IPS-20b (cell line): ENCODE results near the gene NSF.
"Not testable (repeated sequence)": the region's sequence is repeated elsewhere in the genome, so short reads cannot be mapped to it uniquely, and the experiment has no call there.

Experiments used
- H3K27ac ChIP-seq: one replicate; pipeline ENCODE4 v1.5.1; 2013; ENCODE audit warnings: low read length
- H3K27me3 ChIP-seq: 2 replicates; pipeline ENCODE4 v1.6.1; 2013; ENCODE audit warnings: mild to moderate bottlenecking, low read length, inconsistent platforms; ENCODE audit not compliant: insufficient read depth
- H3K36me3 ChIP-seq: 2 replicates; pipeline ENCODE4 v1.6.1; 2013; ENCODE audit warnings: low read depth, mild to moderate bottlenecking, inconsistent platforms, low read length, moderate library complexity; ENCODE audit not compliant: insufficient read depth
- H3K4me1 ChIP-seq: 2 replicates; pipeline ENCODE4 v1.6.1; 2013; ENCODE audit warnings: mild to moderate bottlenecking, control low read depth, inconsistent platforms, low read length, moderate library complexity; ENCODE audit not compliant: insufficient read depth
- H3K4me3 ChIP-seq: 2 replicates; pipeline ENCODE4 v1.5.1; 2013; ENCODE audit warnings: mild to moderate bottlenecking, low read length, inconsistent platforms
- H3K9ac ChIP-seq: 2 replicates; pipeline ENCODE4 v1.6.1; 2013; ENCODE audit warnings: low read depth, mild to moderate bottlenecking, inconsistent platforms, low read length, moderate library complexity
- H3K9me3 ChIP-seq: 2 replicates; pipeline ENCODE4 v1.6.1; 2013; ENCODE audit warnings: mild to moderate bottlenecking, low read depth, low read length, inconsistent platforms; ENCODE audit not compliant: insufficient read depth

NSF gene

DNA sequence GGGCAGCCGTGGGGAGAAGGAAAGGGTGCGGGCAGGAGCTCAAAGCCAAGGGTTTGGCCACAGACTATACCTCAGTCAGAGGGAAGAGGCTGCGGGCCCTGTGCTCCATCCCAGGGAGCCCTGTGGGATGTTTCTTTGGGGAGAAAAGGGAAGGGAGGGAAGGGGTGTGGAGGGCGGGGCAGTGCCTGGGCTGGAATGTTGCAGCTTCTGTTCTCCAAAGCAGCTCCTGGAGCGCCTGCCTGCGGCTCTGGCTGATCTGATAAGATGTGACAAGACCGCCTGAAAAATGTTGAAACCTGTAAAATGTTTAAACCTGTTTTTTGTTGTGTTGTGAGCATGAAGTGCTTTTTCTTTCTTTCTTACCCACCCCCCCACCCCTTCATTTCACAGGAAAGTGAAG is 195.2 kb downstream of the NSF start:
- Histone ChIP-seq H3K9ac (no peak overlapping the region), H3K27ac (no peak overlapping the region), H3K4me3 (no peak overlapping the region), H3K36me3 (no peaks in the 10 kb centered on the region), H3K9me3 (no peaks in the 10 kb centered on the region; the same call in 1 of the 2 replicates), H3K4me1 (no peaks in the 10 kb centered on the region; the same call in 1 of the 2 replicates), H3K27me3 (peaks cover 43% of the 10 kb centered on the region)

DNA sequence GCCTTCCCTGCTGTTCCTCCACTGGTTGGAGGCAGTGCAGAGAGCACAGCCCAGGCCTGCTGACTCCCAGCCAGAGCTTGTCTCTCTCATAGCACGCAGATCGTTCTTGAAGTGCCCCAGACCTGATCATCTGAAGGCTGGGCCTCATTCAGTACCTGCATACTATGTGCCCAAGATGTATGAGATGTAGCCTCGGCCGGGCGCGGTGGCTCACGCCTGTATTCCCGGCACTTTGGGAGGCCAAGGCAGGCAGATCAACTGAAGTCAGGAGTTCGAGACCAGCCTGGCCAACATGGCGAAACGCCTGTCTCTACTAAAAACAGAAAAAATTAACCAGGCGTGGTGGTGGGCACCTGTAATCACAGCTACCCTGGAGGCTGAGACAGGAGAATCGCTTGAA is 197.0 kb downstream of the NSF start:
- Histone ChIP-seq H3K9ac (no peak overlapping the region), H3K4me1 (no peaks in the 10 kb centered on the region; the same call in 1 of the 2 replicates), H3K9me3 (no peaks in the 10 kb centered on the region; the same call in 1 of the 2 replicates), H3K4me3 (no peak overlapping the region), H3K27me3 (peaks cover 53% of the 10 kb centered on the region), H3K36me3 (no peaks in the 10 kb centered on the region), H3K27ac (no peak overlapping the region)

DNA sequence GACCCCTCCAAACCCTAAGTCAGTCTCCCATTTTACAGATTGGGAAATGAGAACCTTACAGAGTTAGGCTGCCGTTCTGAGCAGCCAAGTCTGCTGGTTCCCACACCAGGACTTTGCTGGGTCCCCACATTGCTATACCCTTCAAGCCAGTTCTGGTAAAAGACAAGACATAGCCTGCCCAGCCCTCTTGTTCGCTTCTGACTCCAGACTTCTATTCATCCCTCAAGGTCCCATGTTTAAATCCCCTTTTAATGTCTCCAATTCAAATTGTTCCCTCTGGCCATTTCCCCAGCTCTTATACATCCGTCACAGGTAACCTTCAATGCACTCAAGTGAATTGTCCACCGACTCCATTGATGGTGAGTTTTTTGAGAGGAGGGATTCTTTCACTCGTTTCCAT is 197.8 kb downstream of the NSF start:
- Histone ChIP-seq H3K9me3 (no peaks in the 10 kb centered on the region; the same call in 1 of the 2 replicates), H3K4me3 (no peak overlapping the region), H3K36me3 (no peaks in the 10 kb centered on the region), H3K4me1 (no peaks in the 10 kb centered on the region; the same call in 1 of the 2 replicates), H3K27me3 (peaks cover 53% of the 10 kb centered on the region), H3K9ac (no peak overlapping the region), H3K27ac (no peak overlapping the region)

DNA sequence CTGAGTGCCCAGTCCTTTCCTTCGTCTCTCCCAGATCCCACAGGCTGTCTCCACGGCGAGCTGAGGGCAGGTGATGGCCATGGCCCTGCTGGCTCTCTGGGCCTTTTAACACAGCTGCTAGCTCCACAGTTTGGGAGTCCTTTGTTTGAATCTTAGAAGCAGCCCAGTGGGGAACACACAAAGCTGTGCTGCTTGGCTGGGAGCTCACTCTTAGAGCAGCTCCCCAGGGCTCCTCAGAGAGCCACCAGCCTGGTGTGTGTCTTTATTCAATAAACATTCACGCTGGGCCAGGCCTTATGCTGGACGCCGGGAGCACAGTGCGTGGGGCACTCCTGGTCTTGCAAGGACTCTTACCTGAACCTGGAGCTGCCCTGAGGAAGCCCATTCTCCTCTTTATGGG is 198.3 kb downstream of the NSF start:
- no peak overlapping the region for H3K27ac ChIP-seq

DNA sequence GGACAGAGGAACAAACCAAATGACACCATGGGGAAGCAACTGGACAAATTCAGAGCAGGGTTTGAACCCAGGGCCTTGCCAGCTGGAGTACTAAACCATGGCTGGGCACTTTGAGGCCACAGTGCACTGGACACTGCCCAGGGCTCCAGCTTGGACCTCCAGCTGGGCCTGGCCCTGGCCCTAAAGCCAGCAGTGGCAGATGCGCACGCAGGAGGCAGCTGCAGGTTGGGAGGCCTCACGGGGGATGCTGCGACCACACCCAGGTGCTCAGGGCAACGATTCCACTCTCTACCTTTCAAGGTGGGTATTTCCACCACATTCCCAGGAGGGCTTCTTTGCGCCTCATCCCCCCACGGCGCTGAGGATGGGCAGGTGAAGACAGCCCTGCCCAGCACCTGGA is 199.1 kb downstream of the NSF start:
- Histone ChIP-seq H3K9me3 (no peaks in the 10 kb centered on the region; the same call in 1 of the 2 replicates), H3K9ac (no peak overlapping the region), H3K4me3 (no peak overlapping the region), H3K27ac (no peak overlapping the region), H3K4me1 (no peaks in the 10 kb centered on the region; the same call in 1 of the 2 replicates), H3K27me3 (peaks cover 61% of the 10 kb centered on the region), H3K36me3 (no peaks in the 10 kb centered on the region)

More for the DNA sequence above, 198.3 kb downstream of the NSF start:
- Histone ChIP-seq H3K4me1 (no peaks in the 10 kb centered on the region; the same call in 1 of the 2 replicates), H3K4me3 (no peak overlapping the region), H3K36me3 (no peaks in the 10 kb centered on the region), H3K9me3 (no peaks in the 10 kb centered on the region; the same call in 1 of the 2 replicates), H3K9ac (no peak overlapping the region), H3K27me3 (peaks cover 57% of the 10 kb centered on the region)

DNA sequence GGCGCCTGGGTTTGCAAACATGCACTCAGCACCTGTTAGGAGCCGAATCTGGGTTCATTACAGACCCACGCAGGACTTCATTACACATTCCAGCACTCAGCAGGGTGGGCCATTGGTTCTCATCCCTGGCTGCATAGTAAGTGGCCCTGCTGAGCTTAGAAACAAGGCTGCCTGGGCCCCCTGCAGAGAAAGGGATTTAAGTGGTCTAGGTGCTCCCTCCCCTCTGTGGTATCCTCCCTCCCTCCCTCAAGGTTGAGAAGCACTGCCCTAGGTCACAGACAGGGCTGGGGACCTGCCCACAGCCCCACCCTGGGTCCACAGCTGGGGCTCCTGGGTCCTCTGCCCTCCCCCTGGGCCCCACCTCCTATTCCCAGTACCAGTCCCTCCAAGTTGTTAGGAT is 199.7 kb downstream of the NSF start:
- Histone ChIP-seq H3K4me3 (no peak overlapping the region), H3K36me3 (no peaks in the 10 kb centered on the region), H3K27ac (no peak overlapping the region), H3K4me1 (no peaks in the 10 kb centered on the region; the same call in 1 of the 2 replicates), H3K27me3 (peaks cover 59% of the 10 kb centered on the region), H3K9me3 (no peaks in the 10 kb centered on the region; the same call in 1 of the 2 replicates), H3K9ac (no peak overlapping the region)

DNA sequence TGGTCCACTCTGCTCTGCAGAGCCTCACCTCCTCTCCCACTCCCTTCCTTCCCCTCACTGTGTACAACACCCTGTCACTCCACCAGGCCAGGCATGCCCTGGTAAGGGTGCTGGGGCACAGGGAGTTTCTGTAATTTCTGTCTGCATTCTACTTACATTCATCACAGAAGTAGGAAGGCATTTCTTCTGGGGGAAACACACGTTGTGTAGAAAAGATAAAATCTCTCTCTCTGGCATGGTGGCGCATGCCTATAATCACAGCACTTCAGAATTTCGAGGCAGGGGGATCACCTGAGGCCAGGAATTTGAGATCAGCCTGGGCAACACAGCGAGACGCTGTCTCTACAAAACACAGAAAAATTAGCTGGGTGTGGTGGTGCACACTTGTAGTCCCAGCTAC is 201.1 kb downstream of the NSF start:
- H3K27me3 ChIP-seq, result peaks cover 55% of the 10 kb centered on the region
- no peak overlapping the region for H3K9ac ChIP-seq
- H3K36me3 ChIP-seq, result no peaks in the 10 kb centered on the region
- H3K4me1 ChIP-seq, result no peaks in the 10 kb centered on the region
- no peaks in the 10 kb centered on the region; the same call in 1 of the 2 replicates for H3K9me3 ChIP-seq
- no peak overlapping the region for H3K4me3 ChIP-seq
- H3K27ac ChIP-seq, result no peak overlapping the region

DNA sequence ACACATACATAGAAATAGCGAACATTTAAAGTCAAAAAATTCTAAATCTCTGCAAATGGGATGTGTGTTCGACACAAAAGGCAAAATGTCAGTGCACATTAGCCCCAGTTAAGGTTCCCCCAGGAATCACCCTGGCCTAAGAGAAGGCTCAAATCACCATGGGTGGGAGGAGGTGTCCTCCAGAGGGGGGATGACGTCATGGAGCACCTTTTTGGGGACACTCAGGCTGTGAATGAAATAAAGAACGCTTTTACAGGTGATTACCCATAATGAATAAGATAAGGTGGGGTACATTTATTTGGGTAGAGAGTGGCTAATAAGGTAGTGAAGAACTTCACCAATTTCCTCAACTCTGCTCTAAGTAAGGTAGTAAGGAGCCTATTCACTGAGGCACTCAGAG is 201.6 kb downstream of the NSF start:
- H3K4me3 ChIP-seq, result no peak overlapping the region
- peaks cover 53% of the 10 kb centered on the region for H3K27me3 ChIP-seq
- no peaks in the 10 kb centered on the region for H3K4me1 ChIP-seq
- H3K9me3 ChIP-seq, result no peaks in the 10 kb centered on the region; the same call in 1 of the 2 replicates
- H3K9ac ChIP-seq, result no peak overlapping the region
- no peaks in the 10 kb centered on the region for H3K36me3 ChIP-seq
- no peak overlapping the region for H3K27ac ChIP-seq

DNA sequence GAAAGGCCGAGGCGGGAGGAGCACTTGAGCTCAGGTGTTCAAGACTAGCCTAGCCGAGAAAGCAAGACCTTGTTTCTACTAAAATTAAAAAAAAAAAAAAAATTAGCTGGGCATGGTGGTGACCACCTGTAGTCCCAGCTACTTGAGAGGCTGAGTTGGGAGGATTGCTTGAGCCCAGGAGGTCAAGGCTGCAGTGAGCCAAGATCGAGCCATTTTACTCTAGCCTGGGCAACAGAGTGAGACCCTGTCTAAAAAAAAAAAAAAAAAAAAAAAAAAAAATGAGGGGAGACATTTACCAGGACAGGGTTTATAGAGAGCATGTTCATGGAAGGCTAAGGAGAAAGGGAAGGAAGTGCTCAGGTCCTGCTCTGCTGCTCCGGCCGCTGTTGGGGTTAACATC is 202.6 kb downstream of the NSF start:
- H3K4me1 ChIP-seq, H3K36me3 ChIP-seq, H3K27ac ChIP-seq, H3K9ac ChIP-seq, H3K9me3 ChIP-seq, H3K4me3 ChIP-seq: not testable (repeated sequence)
- H3K27me3 ChIP-seq, result peaks cover 45% of the 10 kb centered on the region

DNA sequence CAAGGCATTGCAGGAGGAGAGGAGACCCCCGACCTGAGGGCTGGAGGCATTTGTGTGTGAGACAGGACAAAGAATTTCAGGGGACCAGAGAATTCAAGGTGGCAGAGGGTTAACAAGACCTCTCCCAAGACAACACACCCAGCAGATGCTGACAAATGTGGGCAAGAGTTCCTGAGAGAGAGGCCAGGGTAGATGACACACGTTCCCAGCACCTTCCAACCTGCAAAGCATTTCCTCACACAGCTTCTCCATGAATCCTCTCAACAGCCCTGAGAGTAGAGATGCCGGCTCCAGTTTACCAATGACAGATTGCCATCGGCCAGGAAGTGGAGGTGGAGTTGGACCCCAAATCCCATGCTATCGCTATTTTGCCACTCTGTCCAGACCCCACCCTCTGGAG is 203.1 kb downstream of the NSF start:
- Histone ChIP-seq H3K27me3 (peaks cover 40% of the 10 kb centered on the region), H3K27ac (no peak overlapping the region), H3K4me3 (no peak overlapping the region), H3K9ac (no peak overlapping the region), H3K9me3 (no peaks in the 10 kb centered on the region; the same call in 1 of the 2 replicates), H3K36me3 (no peaks in the 10 kb centered on the region), H3K4me1 (no peaks in the 10 kb centered on the region)

DNA sequence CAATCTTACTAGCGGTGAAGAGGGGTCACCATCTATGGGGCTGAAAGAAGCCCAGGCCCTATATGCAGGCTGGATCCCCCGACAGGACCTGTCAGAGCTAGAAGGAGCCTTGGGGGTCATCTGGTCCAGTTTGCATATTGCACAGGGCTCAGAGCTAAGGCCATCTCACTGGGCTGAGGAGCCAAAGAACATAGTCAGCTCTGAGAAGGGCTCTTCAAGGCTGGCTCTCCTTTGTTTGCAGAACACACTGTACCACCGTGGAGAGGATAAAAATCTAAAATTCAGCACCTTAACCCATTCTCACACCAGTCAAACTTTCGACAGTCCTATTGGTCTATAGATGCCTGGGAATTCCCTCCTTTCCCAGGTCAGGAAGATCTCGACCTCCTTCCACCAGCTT is 203.8 kb downstream of the NSF start:
- Histone ChIP-seq H3K9ac (no peak overlapping the region), H3K27me3 (peaks cover 32% of the 10 kb centered on the region), H3K36me3 (no peaks in the 10 kb centered on the region), H3K27ac (no peak overlapping the region), H3K4me1 (no peaks in the 10 kb centered on the region), H3K4me3 (no peak overlapping the region), H3K9me3 (no peaks in the 10 kb centered on the region; the same call in 1 of the 2 replicates)

DNA sequence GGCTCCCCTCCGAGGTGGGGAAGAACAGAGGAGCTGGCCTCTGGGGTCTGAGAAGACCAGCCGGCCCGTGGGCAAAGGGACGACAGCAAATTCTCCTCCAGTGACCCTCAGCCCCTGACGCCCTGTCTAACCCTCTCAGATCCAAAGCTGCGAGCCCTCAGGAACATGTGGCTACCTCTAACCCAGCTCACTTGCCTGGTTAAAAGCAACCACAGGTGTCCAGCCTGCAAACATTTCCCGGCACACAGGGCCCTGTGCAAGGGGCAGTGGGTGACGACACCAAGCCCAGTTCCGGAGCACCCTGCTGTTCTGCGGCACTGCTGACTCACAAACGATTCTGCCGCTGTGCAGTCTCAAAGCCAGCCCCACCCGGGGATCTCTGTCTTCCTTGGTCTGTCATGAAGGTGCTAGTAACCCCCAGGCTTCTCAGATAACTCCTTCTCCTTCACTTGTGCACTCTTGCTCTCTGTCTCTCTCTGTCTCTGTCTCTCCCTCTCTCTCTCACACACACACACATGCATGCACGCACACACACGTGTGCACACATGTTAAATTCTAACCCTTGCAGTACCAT is 205.0 kb downstream of the NSF start:
- H3K4me1 ChIP-seq, result no peaks in the 10 kb centered on the region
- H3K27ac ChIP-seq, result no peak overlapping the region
- H3K9me3 ChIP-seq, result no peaks in the 10 kb centered on the region
- peaks cover 21% of the 10 kb centered on the region for H3K27me3 ChIP-seq
- H3K9ac ChIP-seq, result no peak overlapping the region
- H3K4me3 ChIP-seq, result no peak overlapping the region
- no peaks in the 10 kb centered on the region for H3K36me3 ChIP-seq
